Endothelial cell (in vitro differentiated cells): ENCODE measurements around the gene TSC22D4. TPM values are rescaled to one million over a fixed set of nuclear protein-coding genes. Genes with fewer than 3 reads are reported as not detected.

Experiments used
- DNase-seq: peaks from one replicate; pipeline ENCODE4 v3.0.0; 2021; ENCODE audit warnings: low spot score
- H3K27ac Mint-ChIP-seq: one replicate; pipeline ENCODE4 v1.8.0; 2021; ENCODE audit warnings: mixed read lengths, inconsistent platforms; ENCODE audit not compliant: unreplicated experiment
- H3K27me3 Mint-ChIP-seq: one replicate; pipeline ENCODE4 v1.8.0; 2021; ENCODE audit warnings: mild to moderate bottlenecking, moderate library complexity, mixed read lengths, inconsistent platforms; ENCODE audit not compliant: unreplicated experiment
- H3K36me3 Mint-ChIP-seq: one replicate; pipeline ENCODE4 v1.8.0; 2021; ENCODE audit warnings: mild to moderate bottlenecking, low read depth, mixed read lengths, inconsistent platforms; ENCODE audit not compliant: unreplicated experiment
- H3K4me1 Mint-ChIP-seq: one replicate; pipeline ENCODE4 v1.8.0; 2021; ENCODE audit warnings: mild to moderate bottlenecking, mixed read lengths, inconsistent platforms; ENCODE audit not compliant: unreplicated experiment
- H3K4me3 Mint-ChIP-seq: one replicate; pipeline ENCODE4 v1.8.0; 2021; ENCODE audit warnings: mild to moderate bottlenecking, mixed read lengths, inconsistent platforms; ENCODE audit not compliant: unreplicated experiment
- H3K9me3 Mint-ChIP-seq: one replicate; pipeline ENCODE4 v1.8.0; 2021; ENCODE audit warnings: mixed read lengths, inconsistent platforms; ENCODE audit not compliant: unreplicated experiment
- CTCF ChIP-seq: fragments of 200-600 bp; sonication (generic); IDR thresholded peaks from one replicate; pipeline ENCODE4 v1.5.0; 2021; ENCODE audit warnings: antibody characterized with exemption; ENCODE audit not compliant: unreplicated experiment
- total RNA-seq: library from RNA; stranded (reverse); fragmentation: NEBNext Ultra II Directional; extraction: Animal tissue kit (Norgen Biotek cat#: 25700); gene quantifications from one replicate; pipeline ENCODE4 v1.2.1, GENCODE V29; 2021; ENCODE audit not compliant: unreplicated experiment

Gene TSC22D4
- total RNA-seq, 1 donor from 2014 or later = 94.3 TPM

GRCh38 chr7:100433276-100433591 lies 45.8 kb downstream of the TSC22D4 start:
- TF ChIP-seq CTCF = no peak
- H3K4me3 Mint-ChIP-seq = no peak overlapping the region
- no peaks in the 10 kb centered on the region for H3K9me3 Mint-ChIP-seq
- H3K27ac Mint-ChIP-seq = no peak overlapping the region
- no peak for DNase-seq
- peaks cover 48% of the 10 kb centered on the region for H3K4me1 Mint-ChIP-seq
- H3K27me3 Mint-ChIP-seq = peaks cover 25% of the 10 kb centered on the region
- H3K36me3 Mint-ChIP-seq = peaks cover 43% of the 10 kb centered on the region

GRCh38 chr7:100432621-100433275 lies 46.3 kb downstream of the TSC22D4 start:
- Mint-ChIP-seq H3K4me3 (peak overlapping the region; percentile 94), H3K9me3 (no peaks in the 10 kb centered on the region), H3K27ac (peak overlapping the region; percentile 39), H3K4me1 (peaks cover 45% of the 10 kb centered on the region), H3K36me3 (peaks cover 44% of the 10 kb centered on the region), H3K27me3 (peaks cover 27% of the 10 kb centered on the region)
- TF ChIP-seq CTCF = no peak
- DNase-seq = no peak

- peaks cover 45% of the 10 kb centered on the region for H3K4me1 Mint-ChIP-seq
- H3K36me3 Mint-ChIP-seq = peaks cover 44% of the 10 kb centered on the region
- TF ChIP-seq CTCF = no peak
- peaks cover 27% of the 10 kb centered on the region for H3K27me3 Mint-ChIP-seq
- DNase-seq = no peak
- H3K9me3 Mint-ChIP-seq = no peaks in the 10 kb centered on the region
- H3K4me3 Mint-ChIP-seq = peak overlapping the region; percentile 94
- peak overlapping the region; percentile 6 for H3K27ac Mint-ChIP-seq
Measured at GRCh38 chr7:100432053-100432452, 47.0 kb downstream of the TSC22D4 start.

- Mint-ChIP-seq H3K4me3 (peak overlapping the region; percentile 94), H3K4me1 (peaks cover 45% of the 10 kb centered on the region), H3K9me3 (no peaks in the 10 kb centered on the region), H3K27me3 (peaks cover 27% of the 10 kb centered on the region), H3K36me3 (peaks cover 44% of the 10 kb centered on the region), H3K27ac (peak overlapping the region; percentile 48)
- no peak for TF ChIP-seq CTCF
- no peak for DNase-seq
Measured at GRCh38 chr7:100431286-100431735, 47.7 kb downstream of the TSC22D4 start.

- Mint-ChIP-seq H3K27ac (peak overlapping the region; percentile 91), H3K36me3 (peaks cover 44% of the 10 kb centered on the region), H3K4me3 (peak overlapping the region; percentile 94), H3K27me3 (peaks cover 27% of the 10 kb centered on the region), H3K9me3 (no peaks in the 10 kb centered on the region), H3K4me1 (peaks cover 49% of the 10 kb centered on the region)
- no peak for TF ChIP-seq CTCF
- no peak for DNase-seq
Measured at GRCh38 chr7:100430493-100431285, 48.3 kb downstream of the TSC22D4 start.
